ENCODE results near the gene DAPP1. TPM values are rescaled to one million over a fixed set of nuclear protein-coding genes. Genes with fewer than 3 reads are reported as not detected.

DAPP1 gene
- total and polyA plus RNA-seq, 8 donors = 0.09 to 2.7 (median 0.38) TPM

GRCh38 chr4:99885687-99886086 lies 69.1 kb downstream of the DAPP1 start:
- H3K4me1 ChIP-seq = peaks cover 3 to 9% (median 9%) of the 10 kb centered on the region in 3 donors
- DNase-seq = no peak
- intact Hi-C loops (cut with DNase I) = no loop called here
- no peak overlapping the region for H3K4me3 ChIP-seq
- H3K27ac ChIP-seq = no peak overlapping the region
- ATAC-seq = no peak
- FAIRE-seq = no peak
- no peaks in the 10 kb centered on the region for H3K9me3 ChIP-seq
- no peak for TF ChIP-seq CTCF (IDR thresholded peaks at IDR 0.05)
- H3K36me3 ChIP-seq = peaks cover 0 to 19% (median 12%) of the 10 kb centered on the region in 3 donors
- H3K27me3 ChIP-seq = no peaks in the 10 kb centered on the region

- intact Hi-C loops (cut with DNase I) = no loop called here
- no peaks in the 10 kb centered on the region for H3K9me3 ChIP-seq
- ATAC-seq (no peak), DNase-seq (no peak), FAIRE-seq (no peak)
- peaks cover 3 to 9% (median 9%) of the 10 kb centered on the region in 3 donors for H3K4me1 ChIP-seq
- TF ChIP-seq CTCF (IDR thresholded peaks at IDR 0.05) = no peak
- WGBS, 2 donors = 61 to 64% methylated on average over 4 of the region's 4 CpGs
- H3K4me3 ChIP-seq = no peak overlapping the region
- peaks cover 0 to 14% (median 7%) of the 10 kb centered on the region in 3 donors for H3K36me3 ChIP-seq
- no peak overlapping the region for H3K27ac ChIP-seq
- H3K27me3 ChIP-seq = no peaks in the 10 kb centered on the region
Observed at GRCh38 chr4:99886146-99886545, 69.5 kb downstream of the DAPP1 start.

GRCh38 chr4:99887837-99888236 lies 71.2 kb downstream of the DAPP1 start:
- DNase-seq (no peak), ATAC-seq (no peak), FAIRE-seq (no peak)
- TF ChIP-seq CTCF (IDR thresholded peaks at IDR 0.05) = no peak
- Histone ChIP-seq H3K4me1 (peaks cover 9 to 10% (median 9%) of the 10 kb centered on the region in 3 donors), H3K36me3 (peaks cover 0 to 6% (median 0%) of the 10 kb centered on the region in 3 donors), H3K27me3 (no peaks in the 10 kb centered on the region), H3K9me3 (no peaks in the 10 kb centered on the region), H3K4me3 (no peak overlapping the region), H3K27ac (no peak overlapping the region)
- 52 to 63% methylated on average over 5 of the region's 5 CpGs for WGBS, 2 donors
- intact Hi-C loops (cut with DNase I) = no loop called here

GRCh38 chr4:99891351-99891750 lies 74.7 kb downstream of the DAPP1 start:
- H3K4me1 ChIP-seq = peaks cover 15 to 20% (median 16%) of the 10 kb centered on the region in 3 donors
- no peaks in the 10 kb centered on the region for H3K9me3 ChIP-seq
- TF ChIP-seq CTCF (IDR thresholded peaks at IDR 0.05) = no peak
- H3K27ac ChIP-seq = no peak overlapping the region
- WGBS, 2 donors = 62 to 64% methylated on average over 2 of the region's 2 CpGs
- no peak for DNase-seq
- no peak for FAIRE-seq
- intact Hi-C loops (cut with DNase I) = no loop called here
- H3K27me3 ChIP-seq = no peaks in the 10 kb centered on the region
- H3K4me3 ChIP-seq = no peak overlapping the region
- no peak for ATAC-seq
- H3K36me3 ChIP-seq = no peaks in the 10 kb centered on the region

- Histone ChIP-seq H3K4me1 (peaks cover 13 to 20% (median 14%) of the 10 kb centered on the region in 3 donors), H3K27me3 (no peaks in the 10 kb centered on the region), H3K36me3 (no peaks in the 10 kb centered on the region), H3K27ac (no peak overlapping the region), H3K4me3 (peak overlapping the region in 2 of 4 donors; percentile 74 to 85), H3K9me3 (no peaks in the 10 kb centered on the region)
- FAIRE-seq (no peak), ATAC-seq (no peak), DNase-seq (no peak)
- 91 to 93% methylated on average over 8 of the region's 8 CpGs for WGBS, 2 donors
- no peak for TF ChIP-seq CTCF (IDR thresholded peaks at IDR 0.05)
- intact Hi-C loops (cut with DNase I) = no loop called here
Observed at GRCh38 chr4:99893029-99893428, 76.4 kb downstream of the DAPP1 start.
